Neural cell (in vitro differentiated cells): ENCODE results near the gene TBC1D20. TPM values are rescaled to one million over a fixed set of nuclear protein-coding genes. Genes with fewer than 3 reads are reported as not detected.

Source experiments
- H2AFZ ChIP-seq: fragments of 200-600, 300-800 bp; sonication (generic), shearing (Covaris generic); 2 replicates; pipeline ENCODE4 v1.6.0; 2014; ENCODE audit warnings: low read depth, mild to moderate bottlenecking, antibody characterized with exemption, low read length, moderate library complexity
- H3F3A ChIP-seq: fragments of 200-600 bp; shearing (Covaris generic); 2 replicates; pipeline ENCODE4 v1.6.1; 2016; ENCODE audit warnings: mild to moderate bottlenecking, moderate library complexity, mixed read lengths, antibody characterized with exemption, low read length; ENCODE audit not compliant: insufficient read depth, poor library complexity, severe bottlenecking
- H3K27ac ChIP-seq: fragments of 200-600, 300-800 bp; sonication (generic), shearing (Covaris generic); 2 replicates; pipeline ENCODE4 v1.5.1; 2014; ENCODE audit warnings: mild to moderate bottlenecking, low read length, moderate library complexity
- H3K27me3 ChIP-seq: fragments of 300-800, 200-600 bp; sonication (generic), shearing (Covaris generic); 2 replicates; pipeline ENCODE4 v1.6.0; 2014; ENCODE audit warnings: mild to moderate bottlenecking, low read depth, low read length, moderate library complexity; ENCODE audit not compliant: insufficient read depth
- H3K36me3 ChIP-seq: fragments of 300-800, 200-600 bp; sonication (generic), shearing (Covaris generic); 2 replicates; pipeline ENCODE4 v1.5.1; 2014; ENCODE audit warnings: mild to moderate bottlenecking, antibody characterized with exemption, low read length, moderate library complexity; ENCODE audit not compliant: insufficient read depth
- H3K4me2 ChIP-seq: fragments of 300-800, 200-600 bp; sonication (generic), shearing (Covaris generic); 2 replicates; pipeline ENCODE4 v1.6.0; 2014; ENCODE audit warnings: mild to moderate bottlenecking, low read length
- H3K4me3 ChIP-seq: fragments of 300-800, 200-600 bp; sonication (generic), shearing (Covaris generic); 2 replicates; pipeline ENCODE4 v1.5.1; 2014; ENCODE audit warnings: mild to moderate bottlenecking, low read length, moderate library complexity
- H3K79me2 ChIP-seq: fragments of 200-600 bp; shearing (Covaris generic); replicated peaks from 2 replicates; pipeline ENCODE4 v1.6.0; 2014; ENCODE audit warnings: mild to moderate bottlenecking, low read length, moderate library complexity; ENCODE audit not compliant: insufficient read depth
- H3K9ac ChIP-seq: fragments of 300-800, 200-600 bp; sonication (generic), shearing (Covaris generic); 2 replicates; pipeline ENCODE4 v1.6.1; 2016; ENCODE audit warnings: mild to moderate bottlenecking, low read length, mixed read lengths
- H3K9me2 ChIP-seq: fragments of 200-600 bp; shearing (Covaris generic); 2 replicates; pipeline ENCODE4 v1.6.1; 2016; ENCODE audit warnings: mild to moderate bottlenecking, low read length, mixed read lengths; ENCODE audit not compliant: insufficient read depth
- H3K9me3 ChIP-seq: fragments of 200-600, 300-800 bp; sonication (generic), shearing (Covaris generic); 2 replicates; pipeline ENCODE4 v1.6.1; 2016; ENCODE audit warnings: mild to moderate bottlenecking, mixed run types, low read length, moderate library complexity, mixed read lengths
- H4K20me1 ChIP-seq: fragments of 200-600 bp; shearing (Covaris generic); 2 replicates; pipeline ENCODE4 v1.6.1; 2016; ENCODE audit warnings: mild to moderate bottlenecking, mixed run types; ENCODE audit not compliant: insufficient read depth
- CTCF ChIP-seq: fragments of 450-650 bp; IDR thresholded peaks from 2 replicates; pipeline ENCODE4 v1.5.1; 2014; ENCODE audit warnings: antibody characterized with exemption, mild to moderate bottlenecking, moderate library complexity; ENCODE audit not compliant: poor library complexity, severe bottlenecking
- EP300 ChIP-seq: fragments of 450-650 bp; conservative IDR thresholded peaks from 2 replicates; pipeline ENCODE4 v1.6.1; 2014; ENCODE audit warnings: antibody characterized with exemption, mild to moderate bottlenecking, moderate library complexity; ENCODE audit not compliant: poor library complexity, severe bottlenecking
- EZH2 ChIP-seq: fragments of 200-600, 300-800 bp; shearing (Covaris generic), sonication (generic); IDR thresholded peaks from 2 replicates; pipeline ENCODE4 v1.6.1; 2014; ENCODE audit warnings: antibody characterized with exemption, low read length, borderline replicate concordance, mild to moderate bottlenecking; ENCODE audit not compliant: insufficient read depth, poor library complexity, severe bottlenecking
- MXI1 ChIP-seq: fragments of 450-650 bp; conservative IDR thresholded peaks from 2 replicates; pipeline ENCODE4 v1.6.1; 2014; ENCODE audit warnings: antibody characterized with exemption, mild to moderate bottlenecking; ENCODE audit not compliant: poor library complexity, severe bottlenecking
- POLR2AphosphoS5 ChIP-seq: IDR thresholded peaks from 2 replicates; pipeline ENCODE4 v1.6.1; 2012
- RAD21 ChIP-seq: fragments of 450-650 bp; conservative IDR thresholded peaks from 2 replicates; pipeline ENCODE4 v1.6.1; 2014; ENCODE audit warnings: antibody characterized with exemption, mild to moderate bottlenecking, moderate library complexity
- REST ChIP-seq: IDR thresholded peaks from 2 replicates; pipeline ENCODE4 v1.6.1; 2012; ENCODE audit warnings: borderline replicate concordance
- SMC3 ChIP-seq: fragments of 450-650 bp; conservative IDR thresholded peaks from 2 replicates; pipeline ENCODE4 v1.6.1; 2014; ENCODE audit warnings: antibody characterized with exemption, mild to moderate bottlenecking, moderate library complexity; ENCODE audit not compliant: poor library complexity
- TAF1 ChIP-seq: IDR thresholded peaks from 2 replicates; pipeline ENCODE4 v1.6.1; 2012; ENCODE audit warnings: low read depth
- polyA plus RNA-seq: library from polyadenylated mRNA; depleted of rRNA; stranded (reverse); fragments of >200 nt; gene quantifications from 2 replicates; pipeline ENCODE4 v1.2.3, GENCODE V29; 2014

TBC1D20 gene
- polyA plus RNA-seq, 1 donor from 2014 or later, result 25.1 TPM

GRCh38 chr20:432677-433299 is 29.5 kb downstream of the TBC1D20 start:
- no peaks in the 10 kb centered on the region for H3K9me3 ChIP-seq
- no peak overlapping the region for H3K27ac ChIP-seq
- H3K79me2 ChIP-seq, result no peaks in the 10 kb centered on the region
- no peaks in the 10 kb centered on the region for H3K9me2 ChIP-seq
- H3K4me3 ChIP-seq, result no peak overlapping the region
- no peak overlapping the region for H2AFZ ChIP-seq
- no peak overlapping the region for H3K9ac ChIP-seq
- no peaks in the 10 kb centered on the region for H3F3A ChIP-seq
- TF ChIP-seq POLR2AphosphoS5 (no peak), TAF1 (no peak), EZH2 (no peak), REST (no peak), CTCF (no peak), EP300 (no peak), SMC3 (no peak)
- H3K36me3 ChIP-seq, result peaks cover 6% of the 10 kb centered on the region
- H4K20me1 ChIP-seq, result no peaks in the 10 kb centered on the region
- H3K4me2 ChIP-seq, result no peak overlapping the region
- H3K27me3 ChIP-seq, result no peaks in the 10 kb centered on the region

- H3K4me3 ChIP-seq, result no peak overlapping the region
- H4K20me1 ChIP-seq, result no peaks in the 10 kb centered on the region
- no peaks in the 10 kb centered on the region for H3K9me3 ChIP-seq
- no peak for TF ChIP-seq POLR2AphosphoS5
- TF ChIP-seq MXI1, result no peak
- no peak for TF ChIP-seq CTCF
- TF ChIP-seq TAF1, result no peak
- TF ChIP-seq EZH2, result no peak
- TF ChIP-seq REST, result no peak
- no peak for TF ChIP-seq RAD21
- no peak for TF ChIP-seq EP300
- TF ChIP-seq SMC3, result no peak
- no peaks in the 10 kb centered on the region for H3K9me2 ChIP-seq
- H3K9ac ChIP-seq, result no peak overlapping the region
- no peak overlapping the region for H3K4me2 ChIP-seq
- peaks cover 6% of the 10 kb centered on the region for H3K36me3 ChIP-seq
- no peaks in the 10 kb centered on the region for H3K79me2 ChIP-seq
- no peak overlapping the region for H3K27ac ChIP-seq
- no peaks in the 10 kb centered on the region for H3F3A ChIP-seq
- H2AFZ ChIP-seq, result no peak overlapping the region
- H3K27me3 ChIP-seq, result no peaks in the 10 kb centered on the region
Observed at GRCh38 chr20:432208-432607, 30.1 kb downstream of the TBC1D20 start.
